Ishikawa (cell line): ENCODE results near the gene PRDX2.

Source experiments
- CREB1 ChIP-seq: IDR thresholded peaks from 2 replicates; pipeline ENCODE4 v1.6.1; 2012; ENCODE audit warnings: low read depth
- EGR1 ChIP-seq: IDR thresholded peaks from 2 replicates; pipeline ENCODE4 v1.6.1; 2012
- EP300 ChIP-seq: IDR thresholded peaks from 2 replicates; pipeline ENCODE4 v1.6.1; 2012; ENCODE audit warnings: borderline replicate concordance
- MAX ChIP-seq: IDR thresholded peaks from 2 replicates; pipeline ENCODE4 v1.6.1; 2012
- NFIC ChIP-seq: IDR thresholded peaks from 2 replicates; pipeline ENCODE4 v1.6.1; 2012
- RAD21 ChIP-seq: IDR thresholded peaks from 2 replicates; pipeline ENCODE4 v1.6.1; 2012; ENCODE audit warnings: low read depth
- REST ChIP-seq: IDR thresholded peaks from 2 replicates; pipeline ENCODE4 v1.6.1; 2012; ENCODE audit warnings: low read depth, mild to moderate bottlenecking
- TAF1 ChIP-seq: IDR thresholded peaks from 2 replicates; pipeline ENCODE4 v1.6.1; 2012; ENCODE audit warnings: low read depth, mild to moderate bottlenecking
- TEAD4 ChIP-seq: IDR thresholded peaks from 2 replicates; pipeline ENCODE4 v1.6.1; 2012
- YY1 ChIP-seq: IDR thresholded peaks from 2 replicates; pipeline ENCODE4 v1.6.1; 2012; ENCODE audit warnings: low read depth

GRCh38 chr19:12754465-12755196, 47.0 kb downstream of the PRDX2 start:
- TF ChIP-seq TAF1, result no peak
- TF ChIP-seq REST, result no peak
- no peak for TF ChIP-seq YY1
- TF ChIP-seq MAX, result no peak
- no peak for TF ChIP-seq EP300
- no peak for TF ChIP-seq EGR1
- TF ChIP-seq CREB1, result no peak
- TF ChIP-seq RAD21, result no peak
- TF ChIP-seq NFIC, result no peak
- TF ChIP-seq TEAD4, result no peak
